ENCODE data around the gene PCSK9. TPM values are rescaled to one million over a fixed set of nuclear protein-coding genes. Genes with fewer than 3 reads are reported as not detected.

PCSK9 gene
- total and polyA plus RNA-seq, 2 of the 4 experiments (the other 2 are of a cell fraction) = under 0.01 to 0.17 TPM

DNA sequence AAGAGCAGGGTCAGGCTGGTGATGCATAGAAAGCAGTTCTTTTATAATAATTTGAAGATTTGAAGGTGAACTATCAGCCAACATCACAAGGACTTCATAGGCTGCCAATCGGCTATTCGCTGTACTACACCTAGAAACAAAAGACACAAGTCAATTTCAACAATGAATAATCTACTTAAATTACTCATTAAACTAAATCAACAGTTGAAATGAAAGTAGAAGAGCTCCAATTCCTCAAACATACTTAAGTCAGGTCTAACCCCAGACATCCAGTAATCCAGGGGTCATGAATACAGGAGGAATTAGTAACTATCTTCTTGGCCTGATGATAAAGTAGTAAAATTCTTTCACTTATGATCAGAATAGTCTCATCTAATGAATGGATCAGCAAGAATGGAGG lies 64.5 kb downstream of the PCSK9 start:
- Histone ChIP-seq H3K56ac (ENCODE audit: extremely low read depth, insufficient read depth, low read length) (no peak overlapping the region), H2AK9ac (replicated peaks; ENCODE audit: low read depth, low read length, poor library complexity) (no peak overlapping the region), H4K91ac (ENCODE audit: insufficient read depth, low read depth, low read length) (no peak overlapping the region), H2AK5ac (ENCODE audit: low read depth, low read length) (no peak overlapping the region), H3K14ac (replicated peaks; ENCODE audit: low read depth, low read length) (no peak overlapping the region), H2BK120ac (ENCODE audit: low read depth, low read length) (no peak overlapping the region), H4K8ac (ENCODE audit: low read depth in 2 of 2, low read length in 2 of 2) (no peak overlapping the region), H3K36me3 (ENCODE audit: control insufficient read depth, insufficient read depth, low read length) (peaks cover 39% of the 10 kb centered on the region), H3K79me1 (ENCODE audit: low read depth in 1 of 2, low read length in 2 of 2) (no peaks in the 10 kb centered on the region; a peak in 1 of 4 replicates), H2BK20ac (ENCODE audit: low read depth, low read length) (no peak overlapping the region), H2AFZ (replicated peaks; ENCODE audit: low read length, poor library complexity) (no peak overlapping the region), H3K18ac (ENCODE audit: low read depth, low read length) (no peak overlapping the region), H3K27me3 (ENCODE audit: control insufficient read depth, insufficient read depth, low read length) (no peaks in the 10 kb centered on the region), H3K9me1 (ENCODE audit: insufficient read depth, low read length) (no peaks in the 10 kb centered on the region; the same call in 1 of the 2 replicates), H3K23ac (ENCODE audit: low read depth, low read length) (no peak overlapping the region), H3K4me3 (ENCODE audit: insufficient read depth, low read depth, low read length) (no peak overlapping the region), H3K4me1 (ENCODE audit: control insufficient read depth, insufficient read depth, low read length) (no peaks in the 10 kb centered on the region), H4K5ac (ENCODE audit: low read depth, low read length) (no peak overlapping the region), H3K4ac (ENCODE audit: low read depth, low read length) (no peak overlapping the region), H2BK15ac (ENCODE audit: low read depth, low read length) (no peak overlapping the region), H3K27ac (ENCODE audit: insufficient read depth, low read length) (no peak overlapping the region), H2BK5ac (ENCODE audit: low read depth, low read length, poor library complexity, severe bottlenecking) (no peak overlapping the region), H3K9ac (ENCODE audit: low read depth, low read length) (no peak overlapping the region), H4K20me1 (ENCODE audit: insufficient read depth, low read length) (no peaks in the 10 kb centered on the region), H3K9me3 (ENCODE audit: control insufficient read depth, insufficient read depth, low read length) (no peaks in the 10 kb centered on the region), H3K4me2 (ENCODE audit: low read depth, low read length) (no peak overlapping the region)
- WGBS, 2 experiments (ENCODE audit: extremely low coverage in 2 of 2, insufficient read length in 1 of 2) = no CpG with 5 or more reads among the region's 2 CpGs
- intact Hi-C loops (cut with micrococcal nuclease) = no loop called here
- BruUV-seq (replicated peaks) = no TSS peak
- TF ChIP-seq, protein P1, sequence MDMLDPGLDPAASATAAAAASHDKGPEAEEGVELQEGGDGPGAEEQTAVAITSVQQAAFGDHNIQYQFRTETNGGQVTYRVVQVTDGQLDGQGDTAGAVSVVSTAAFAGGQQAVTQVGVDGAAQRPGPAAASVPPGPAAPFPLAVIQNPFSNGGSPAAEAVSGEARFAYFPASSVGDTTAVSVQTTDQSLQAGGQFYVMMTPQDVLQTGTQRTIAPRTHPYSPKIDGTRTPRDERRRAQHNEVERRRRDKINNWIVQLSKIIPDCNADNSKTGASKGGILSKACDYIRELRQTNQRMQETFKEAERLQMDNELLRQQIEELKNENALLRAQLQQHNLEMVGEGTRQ (IDR thresholded peaks at IDR 0.05; ENCODE audit: low read depth, low read length) = no peak
- TF ChIP-seq BHLHE40 (IDR thresholded peaks at IDR 0.05; ENCODE audit: low read depth, low read length) = no peak
- no peak for ATAC-seq (ENCODE audit: low read depth)
- dilution Hi-C loops (cut with HindIII; ENCODE audit: low sequenced_read_pairs, unreplicated experiment) = no loop called here
- POLR2A ChIA-PET (ENCODE audit: unreplicated experiment) = no interaction called here
- CTCF ChIA-PET = no interaction called here
- in situ Hi-C loops (cut with MboI; ENCODE audit: low sequenced_read_pairs) = no loop called here
- DNase-seq = no peak

Data from IMR-90 (cell line).